ENCODE measurements around the gene ANKZF1.

DNA sequence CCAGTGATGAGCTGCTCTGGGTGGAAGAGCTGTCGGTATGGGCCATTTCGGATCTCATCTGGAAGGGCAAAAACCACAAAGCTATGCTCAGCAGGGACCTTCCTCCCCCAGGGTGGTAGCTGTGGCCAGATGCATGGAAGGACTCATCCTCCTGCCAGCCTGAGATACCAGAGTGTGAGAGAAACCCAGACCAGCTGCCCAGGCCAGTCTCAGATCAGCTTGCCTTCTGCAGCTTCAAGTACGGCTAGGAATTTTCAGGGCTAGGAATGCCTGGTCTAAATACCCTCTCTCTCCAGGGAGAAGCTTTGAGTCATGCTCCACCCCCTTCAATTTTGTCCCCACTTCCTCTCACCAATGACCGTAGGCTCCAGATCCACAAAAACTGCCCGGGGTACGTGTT is 22.1 kb downstream of the ANKZF1 start:
- TF ChIP-seq, protein P1, sequence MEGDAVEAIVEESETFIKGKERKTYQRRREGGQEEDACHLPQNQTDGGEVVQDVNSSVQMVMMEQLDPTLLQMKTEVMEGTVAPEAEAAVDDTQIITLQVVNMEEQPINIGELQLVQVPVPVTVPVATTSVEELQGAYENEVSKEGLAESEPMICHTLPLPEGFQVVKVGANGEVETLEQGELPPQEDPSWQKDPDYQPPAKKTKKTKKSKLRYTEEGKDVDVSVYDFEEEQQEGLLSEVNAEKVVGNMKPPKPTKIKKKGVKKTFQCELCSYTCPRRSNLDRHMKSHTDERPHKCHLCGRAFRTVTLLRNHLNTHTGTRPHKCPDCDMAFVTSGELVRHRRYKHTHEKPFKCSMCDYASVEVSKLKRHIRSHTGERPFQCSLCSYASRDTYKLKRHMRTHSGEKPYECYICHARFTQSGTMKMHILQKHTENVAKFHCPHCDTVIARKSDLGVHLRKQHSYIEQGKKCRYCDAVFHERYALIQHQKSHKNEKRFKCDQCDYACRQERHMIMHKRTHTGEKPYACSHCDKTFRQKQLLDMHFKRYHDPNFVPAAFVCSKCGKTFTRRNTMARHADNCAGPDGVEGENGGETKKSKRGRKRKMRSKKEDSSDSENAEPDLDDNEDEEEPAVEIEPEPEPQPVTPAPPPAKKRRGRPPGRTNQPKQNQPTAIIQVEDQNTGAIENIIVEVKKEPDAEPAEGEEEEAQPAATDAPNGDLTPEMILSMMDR (IDR thresholded peaks at IDR 0.05; ENCODE audit: borderline replicate concordance, extremely low read depth, low read length, poor library complexity, severe bottlenecking): no peak
- no peak for TF ChIP-seq EZH2 (IDR thresholded peaks at IDR 0.05; ENCODE audit: borderline replicate concordance, low read depth, low read length, severe bottlenecking)

Measured in DND-41 (cell line).